Measurements from ENCODE around the gene PCF11.
A peak's percentile ranks its signal among the peaks of the same experiment; 100 is the strongest.
"Not testable (repeated sequence)": the region's sequence is repeated elsewhere in the genome, so short reads cannot be mapped to it uniquely, and the experiment has no call there.

PCF11 gene

GRCh38 chr11:83193315-83194280 is 36.7 kb downstream of the PCF11 start, which contains the start of gene ANKRD42:
TSS of gene ANKRD42 (plus strand) at chr11:83193712. CDS start at chr11:83194671, 959 bp downstream.
- peak; percentile 90 for DNase-seq

- peak; percentile 74 for DNase-seq
Measured at GRCh38 chr11:83194281-83195142, 37.6 kb downstream of the PCF11 start.

- no peak for DNase-seq
Measured at GRCh38 chr11:83195143-83195466, 38.2 kb downstream of the PCF11 start.

- DNase-seq, result no peak
Measured at GRCh38 chr11:83195649-83196048, 38.7 kb downstream of the PCF11 start.

GRCh38 chr11:83200035-83200434 is 43.1 kb downstream of the PCF11 start:
- DNase-seq, result no peak

- DNase-seq, result no peak
Measured at GRCh38 chr11:83205608-83206185, 48.8 kb downstream of the PCF11 start.

GRCh38 chr11:83206221-83206620 is 49.3 kb downstream of the PCF11 start:
- no peak for DNase-seq

- not testable (repeated sequence) for DNase-seq
Measured at GRCh38 chr11:83206771-83207382, 49.9 kb downstream of the PCF11 start.

GRCh38 chr11:83219095-83219494 is 62.2 kb downstream of the PCF11 start:
- DNase-seq, result no peak

- no peak for DNase-seq
Measured at GRCh38 chr11:83220260-83220659, 63.3 kb downstream of the PCF11 start.

GRCh38 chr11:83221694-83222093 is 64.8 kb downstream of the PCF11 start:
- DNase-seq, result no peak

- no peak for DNase-seq
Measured at GRCh38 chr11:83222499-83222898, 65.6 kb downstream of the PCF11 start.

GRCh38 chr11:83223457-83223856 is 66.5 kb downstream of the PCF11 start:
- DNase-seq, result no peak

GRCh38 chr11:83235825-83236224 is 78.9 kb downstream of the PCF11 start:
- DNase-seq, result no peak
